ENCODE results near the gene GYPE. TPM values are rescaled to one million over a fixed set of nuclear protein-coding genes. Genes with fewer than 3 reads are reported as not detected.
"Not testable (repeated sequence)": the region's sequence is repeated elsewhere in the genome, so short reads cannot be mapped to it uniquely, and the experiment has no call there.

GYPE gene
- total and polyA plus RNA-seq, 10 of the 15 experiments (the other 5 are each of a cell fraction or from before 2014, with no cell fraction given), result 0.60 to 2.0 (median 0.85) TPM

DNA sequence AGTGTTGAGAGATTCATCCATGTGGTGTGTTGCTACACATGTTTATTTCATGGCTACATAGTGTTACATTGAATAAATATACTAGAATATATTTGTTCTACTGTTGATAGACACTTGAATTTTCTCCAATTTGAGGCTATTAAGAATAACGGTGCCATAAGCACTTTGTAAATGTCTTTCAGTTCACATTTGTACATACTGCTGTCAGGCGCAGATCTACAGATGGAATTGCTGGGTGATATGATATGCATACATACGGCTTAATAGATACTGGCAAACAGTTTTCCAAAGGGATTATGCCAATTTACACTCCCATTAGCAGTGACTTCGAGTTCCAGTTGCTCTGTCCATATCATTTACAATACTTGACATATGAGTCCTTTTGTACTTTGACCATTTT is 33.5 kb upstream of the GYPE start:
- RAD21 ChIA-PET (ENCODE audit: unreplicated experiment); H3K9ac ChIP-seq (ENCODE audit: control insufficient read depth, insufficient read depth, low read length); CTCF ChIA-PET; SMC1A ChIA-PET (ENCODE audit: uncharacterized antibody, unreplicated experiment); H3K79me2 ChIP-seq (ENCODE audit: control insufficient read depth, insufficient read depth, low read length); H3K27ac ChIP-seq (ENCODE audit: control insufficient read depth, insufficient read depth); ATAC-seq; BruUV-seq (replicated peaks); H2AFZ ChIP-seq (ENCODE audit: control insufficient read depth, low read depth, low read length); H3K27me3 ChIP-seq (replicated peaks in 1 of 2; ENCODE audit: control insufficient read depth in 2 of 2, insufficient read depth in 2 of 2, low read length in 1 of 2); H3K4me3 ChIP-seq; in situ Hi-C loops (cut with MboI); H3K36me3 ChIP-seq (ENCODE audit: control insufficient read depth in 2 of 2, insufficient read depth in 2 of 2, low read length in 1 of 2); H3K9me3 ChIP-seq (replicated peaks; ENCODE audit: control insufficient read depth, insufficient read depth, low read length); H4K20me1 ChIP-seq (ENCODE audit: control insufficient read depth, insufficient read depth); H3K4me2 ChIP-seq (ENCODE audit: control insufficient read depth, insufficient read depth); intact Hi-C loops (cut with micrococcal nuclease; ENCODE audit: unreplicated experiment); FAIRE-seq; H3K4me1 ChIP-seq (ENCODE audit: control insufficient read depth, insufficient read depth, low read length); POLR2A ChIA-PET; DNase-seq (ENCODE audit: low read depth, low spot score): not testable (repeated sequence)
- WGBS (ENCODE audit: insufficient coverage, insufficient replicate concordance, low lambda C conversion rate, missing lambda C conversion rate), result 43% methylated on average over 4 of the region's 4 CpGs

DNA sequence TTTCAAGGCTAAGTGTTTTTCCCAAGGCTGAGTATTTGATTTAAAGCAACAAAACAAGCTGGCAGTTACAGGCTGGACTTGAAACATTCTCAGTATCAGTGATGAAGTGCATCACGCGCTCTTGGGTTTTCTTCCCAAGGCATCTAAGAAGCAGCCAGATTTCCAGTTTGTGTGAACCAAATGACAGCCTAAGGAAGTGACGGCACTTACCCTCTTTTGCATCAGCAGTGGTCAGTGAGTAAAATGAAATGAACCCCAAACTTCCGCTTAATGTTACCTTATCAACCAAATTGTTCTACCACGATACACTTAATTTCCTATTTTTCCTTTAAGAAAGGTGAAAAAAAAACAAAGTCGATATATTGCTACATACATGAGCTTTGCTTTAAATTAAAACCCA is 15.8 kb upstream of the GYPE start:
- ChIA-PET SMC1A (ENCODE audit: uncharacterized antibody, unreplicated experiment) (interaction anchor here (0.6 kb wide), 1 partner anchor 176 kb away, joined by 4 read pairs; no protein-coding TSS in a partner anchor), RAD21 (ENCODE audit: unreplicated experiment) (no interaction called here), POLR2A (no interaction called here), CTCF (no interaction called here)
- no peak overlapping the region for H3K9ac ChIP-seq (ENCODE audit: control insufficient read depth, insufficient read depth, low read length)
- intact Hi-C loops (cut with micrococcal nuclease; ENCODE audit: unreplicated experiment) (no loop called here), in situ Hi-C loops (cut with MboI) (loop anchor here (25.0 kb wide), 1 partner anchor 359 kb away; no protein-coding TSS in a partner anchor)
- DNase-seq (ENCODE audit: low read depth, low spot score) (no peak), FAIRE-seq (no peak), ATAC-seq (no peak)
- no peak overlapping the region for H3K27ac ChIP-seq (ENCODE audit: control insufficient read depth, insufficient read depth)
- no peaks in the 10 kb centered on the region for H3K79me2 ChIP-seq (ENCODE audit: control insufficient read depth, insufficient read depth, low read length)
- H3K9me3 ChIP-seq (replicated peaks; ENCODE audit: control insufficient read depth, insufficient read depth, low read length), result no peaks in the 10 kb centered on the region
- TF ChIP-seq TCF12 (IDR thresholded peaks at IDR 0.05; ENCODE audit: low read depth, low read length) (no peak), POLR2A (IDR thresholded peaks at IDR 0.05; ENCODE audit: low read depth, low read length) (no peak), NRF1 (conservative IDR thresholded peaks at IDR 0.05; ENCODE audit: low read depth, low read length) (no peak), RAD51 (IDR thresholded peaks at IDR 0.05) (no peak), PAX8 (IDR thresholded peaks at IDR 0.05) (no peak)
- TF ChIP-seq, protein P1, sequence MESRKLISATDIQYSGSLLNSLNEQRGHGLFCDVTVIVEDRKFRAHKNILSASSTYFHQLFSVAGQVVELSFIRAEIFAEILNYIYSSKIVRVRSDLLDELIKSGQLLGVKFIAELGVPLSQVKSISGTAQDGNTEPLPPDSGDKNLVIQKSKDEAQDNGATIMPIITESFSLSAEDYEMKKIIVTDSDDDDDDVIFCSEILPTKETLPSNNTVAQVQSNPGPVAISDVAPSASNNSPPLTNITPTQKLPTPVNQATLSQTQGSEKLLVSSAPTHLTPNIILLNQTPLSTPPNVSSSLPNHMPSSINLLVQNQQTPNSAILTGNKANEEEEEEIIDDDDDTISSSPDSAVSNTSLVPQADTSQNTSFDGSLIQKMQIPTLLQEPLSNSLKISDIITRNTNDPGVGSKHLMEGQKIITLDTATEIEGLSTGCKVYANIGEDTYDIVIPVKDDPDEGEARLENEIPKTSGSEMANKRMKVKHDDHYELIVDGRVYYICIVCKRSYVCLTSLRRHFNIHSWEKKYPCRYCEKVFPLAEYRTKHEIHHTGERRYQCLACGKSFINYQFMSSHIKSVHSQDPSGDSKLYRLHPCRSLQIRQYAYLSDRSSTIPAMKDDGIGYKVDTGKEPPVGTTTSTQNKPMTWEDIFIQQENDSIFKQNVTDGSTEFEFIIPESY (IDR thresholded peaks at IDR 0.05), result no peak
- TF ChIP-seq, protein P2, sequence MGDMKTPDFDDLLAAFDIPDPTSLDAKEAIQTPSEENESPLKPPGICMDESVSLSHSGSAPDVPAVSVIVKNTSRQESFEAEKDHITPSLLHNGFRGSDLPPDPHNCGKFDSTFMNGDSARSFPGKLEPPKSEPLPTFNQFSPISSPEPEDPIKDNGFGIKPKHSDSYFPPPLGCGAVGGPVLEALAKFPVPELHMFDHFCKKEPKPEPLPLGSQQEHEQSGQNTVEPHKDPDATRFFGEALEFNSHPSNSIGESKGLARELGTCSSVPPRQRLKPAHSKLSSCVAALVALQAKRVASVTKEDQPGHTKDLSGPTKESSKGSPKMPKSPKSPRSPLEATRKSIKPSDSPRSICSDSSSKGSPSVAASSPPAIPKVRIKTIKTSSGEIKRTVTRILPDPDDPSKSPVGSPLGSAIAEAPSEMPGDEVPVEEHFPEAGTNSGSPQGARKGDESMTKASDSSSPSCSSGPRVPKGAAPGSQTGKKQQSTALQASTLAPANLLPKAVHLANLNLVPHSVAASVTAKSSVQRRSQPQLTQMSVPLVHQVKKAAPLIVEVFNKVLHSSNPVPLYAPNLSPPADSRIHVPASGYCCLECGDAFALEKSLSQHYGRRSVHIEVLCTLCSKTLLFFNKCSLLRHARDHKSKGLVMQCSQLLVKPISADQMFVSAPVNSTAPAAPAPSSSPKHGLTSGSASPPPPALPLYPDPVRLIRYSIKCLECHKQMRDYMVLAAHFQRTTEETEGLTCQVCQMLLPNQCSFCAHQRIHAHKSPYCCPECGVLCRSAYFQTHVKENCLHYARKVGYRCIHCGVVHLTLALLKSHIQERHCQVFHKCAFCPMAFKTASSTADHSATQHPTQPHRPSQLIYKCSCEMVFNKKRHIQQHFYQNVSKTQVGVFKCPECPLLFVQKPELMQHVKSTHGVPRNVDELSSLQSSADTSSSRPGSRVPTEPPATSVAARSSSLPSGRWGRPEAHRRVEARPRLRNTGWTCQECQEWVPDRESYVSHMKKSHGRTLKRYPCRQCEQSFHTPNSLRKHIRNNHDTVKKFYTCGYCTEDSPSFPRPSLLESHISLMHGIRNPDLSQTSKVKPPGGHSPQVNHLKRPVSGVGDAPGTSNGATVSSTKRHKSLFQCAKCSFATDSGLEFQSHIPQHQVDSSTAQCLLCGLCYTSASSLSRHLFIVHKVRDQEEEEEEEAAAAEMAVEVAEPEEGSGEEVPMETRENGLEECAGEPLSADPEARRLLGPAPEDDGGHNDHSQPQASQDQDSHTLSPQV (IDR thresholded peaks at IDR 0.05), result no peak
- TF ChIP-seq, protein P3, sequence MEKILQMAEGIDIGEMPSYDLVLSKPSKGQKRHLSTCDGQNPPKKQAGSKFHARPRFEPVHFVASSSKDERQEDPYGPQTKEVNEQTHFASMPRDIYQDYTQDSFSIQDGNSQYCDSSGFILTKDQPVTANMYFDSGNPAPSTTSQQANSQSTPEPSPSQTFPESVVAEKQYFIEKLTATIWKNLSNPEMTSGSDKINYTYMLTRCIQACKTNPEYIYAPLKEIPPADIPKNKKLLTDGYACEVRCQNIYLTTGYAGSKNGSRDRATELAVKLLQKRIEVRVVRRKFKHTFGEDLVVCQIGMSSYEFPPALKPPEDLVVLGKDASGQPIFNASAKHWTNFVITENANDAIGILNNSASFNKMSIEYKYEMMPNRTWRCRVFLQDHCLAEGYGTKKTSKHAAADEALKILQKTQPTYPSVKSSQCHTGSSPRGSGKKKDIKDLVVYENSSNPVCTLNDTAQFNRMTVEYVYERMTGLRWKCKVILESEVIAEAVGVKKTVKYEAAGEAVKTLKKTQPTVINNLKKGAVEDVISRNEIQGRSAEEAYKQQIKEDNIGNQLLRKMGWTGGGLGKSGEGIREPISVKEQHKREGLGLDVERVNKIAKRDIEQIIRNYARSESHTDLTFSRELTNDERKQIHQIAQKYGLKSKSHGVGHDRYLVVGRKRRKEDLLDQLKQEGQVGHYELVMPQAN (conservative IDR thresholded peaks at IDR 0.05), result no peak
- no peak overlapping the region for H3K4me2 ChIP-seq (ENCODE audit: control insufficient read depth, insufficient read depth)
- no peak overlapping the region for H3K4me3 ChIP-seq
- no peak overlapping the region for H2AFZ ChIP-seq (ENCODE audit: control insufficient read depth, low read depth, low read length)
- no peaks in the 10 kb centered on the region for H4K20me1 ChIP-seq (ENCODE audit: control insufficient read depth, insufficient read depth)
- H3K4me1 ChIP-seq (ENCODE audit: control insufficient read depth, insufficient read depth, low read length), result no peaks in the 10 kb centered on the region
- no peaks in the 10 kb centered on the region for H3K27me3 ChIP-seq (replicated peaks in 1 of 2; ENCODE audit: control insufficient read depth in 2 of 2, insufficient read depth in 2 of 2, low read length in 1 of 2)
- BruUV-seq (replicated peaks), result no TSS peak
- H3K36me3 ChIP-seq (ENCODE audit: control insufficient read depth in 2 of 2, insufficient read depth in 2 of 2, low read length in 1 of 2), result no peaks in the 10 kb centered on the region
- WGBS (ENCODE audit: insufficient coverage, insufficient replicate concordance, low lambda C conversion rate, missing lambda C conversion rate), result 42% methylated on average over 6 of the region's 6 CpGs

Measured in GM12878 (cell line).